Measurements from ENCODE around the gene KCNIP1. TPM values are rescaled to one million over a fixed set of nuclear protein-coding genes. Genes with fewer than 3 reads are reported as not detected.

The KCNIP1 gene
- total RNA-seq, 1 donor from 2014 or later: 5.3 TPM

DNA sequence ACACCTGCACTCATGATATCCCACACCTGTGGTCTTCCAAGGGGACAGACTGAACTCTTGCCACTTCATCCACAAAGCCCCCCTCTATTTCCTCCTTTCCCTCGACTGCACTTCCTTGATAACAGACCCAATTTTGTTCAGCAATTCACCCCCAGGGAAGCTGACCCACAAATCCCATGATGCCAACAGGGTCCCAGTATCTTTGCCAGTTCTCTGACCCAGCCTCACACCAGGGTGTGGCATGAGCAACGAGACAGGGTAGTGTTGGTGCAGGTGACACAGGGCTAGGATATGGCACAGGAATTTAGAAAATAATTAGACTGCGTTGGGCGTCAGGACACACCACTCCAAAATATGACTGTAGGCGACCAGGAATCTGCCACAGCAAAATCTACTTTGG lies 30.2 kb upstream of the KCNIP1 start:
- Mint-ChIP-seq H3K36me3 (no peaks in the 10 kb centered on the region), H3K27ac (no peak overlapping the region), H3K4me1 (ENCODE audit: unreplicated experiment) (peaks cover 17% of the 10 kb centered on the region), H3K27me3 (peaks cover 28% of the 10 kb centered on the region), H3K4me3 (no peak overlapping the region), H3K9me3 (no peaks in the 10 kb centered on the region)
- TF ChIP-seq, protein P1, sequence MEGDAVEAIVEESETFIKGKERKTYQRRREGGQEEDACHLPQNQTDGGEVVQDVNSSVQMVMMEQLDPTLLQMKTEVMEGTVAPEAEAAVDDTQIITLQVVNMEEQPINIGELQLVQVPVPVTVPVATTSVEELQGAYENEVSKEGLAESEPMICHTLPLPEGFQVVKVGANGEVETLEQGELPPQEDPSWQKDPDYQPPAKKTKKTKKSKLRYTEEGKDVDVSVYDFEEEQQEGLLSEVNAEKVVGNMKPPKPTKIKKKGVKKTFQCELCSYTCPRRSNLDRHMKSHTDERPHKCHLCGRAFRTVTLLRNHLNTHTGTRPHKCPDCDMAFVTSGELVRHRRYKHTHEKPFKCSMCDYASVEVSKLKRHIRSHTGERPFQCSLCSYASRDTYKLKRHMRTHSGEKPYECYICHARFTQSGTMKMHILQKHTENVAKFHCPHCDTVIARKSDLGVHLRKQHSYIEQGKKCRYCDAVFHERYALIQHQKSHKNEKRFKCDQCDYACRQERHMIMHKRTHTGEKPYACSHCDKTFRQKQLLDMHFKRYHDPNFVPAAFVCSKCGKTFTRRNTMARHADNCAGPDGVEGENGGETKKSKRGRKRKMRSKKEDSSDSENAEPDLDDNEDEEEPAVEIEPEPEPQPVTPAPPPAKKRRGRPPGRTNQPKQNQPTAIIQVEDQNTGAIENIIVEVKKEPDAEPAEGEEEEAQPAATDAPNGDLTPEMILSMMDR (conservative IDR thresholded peaks at IDR 0.05): no peak
- DNase-seq (ENCODE audit: extremely low spot score, unreplicated experiment): no peak

DNA sequence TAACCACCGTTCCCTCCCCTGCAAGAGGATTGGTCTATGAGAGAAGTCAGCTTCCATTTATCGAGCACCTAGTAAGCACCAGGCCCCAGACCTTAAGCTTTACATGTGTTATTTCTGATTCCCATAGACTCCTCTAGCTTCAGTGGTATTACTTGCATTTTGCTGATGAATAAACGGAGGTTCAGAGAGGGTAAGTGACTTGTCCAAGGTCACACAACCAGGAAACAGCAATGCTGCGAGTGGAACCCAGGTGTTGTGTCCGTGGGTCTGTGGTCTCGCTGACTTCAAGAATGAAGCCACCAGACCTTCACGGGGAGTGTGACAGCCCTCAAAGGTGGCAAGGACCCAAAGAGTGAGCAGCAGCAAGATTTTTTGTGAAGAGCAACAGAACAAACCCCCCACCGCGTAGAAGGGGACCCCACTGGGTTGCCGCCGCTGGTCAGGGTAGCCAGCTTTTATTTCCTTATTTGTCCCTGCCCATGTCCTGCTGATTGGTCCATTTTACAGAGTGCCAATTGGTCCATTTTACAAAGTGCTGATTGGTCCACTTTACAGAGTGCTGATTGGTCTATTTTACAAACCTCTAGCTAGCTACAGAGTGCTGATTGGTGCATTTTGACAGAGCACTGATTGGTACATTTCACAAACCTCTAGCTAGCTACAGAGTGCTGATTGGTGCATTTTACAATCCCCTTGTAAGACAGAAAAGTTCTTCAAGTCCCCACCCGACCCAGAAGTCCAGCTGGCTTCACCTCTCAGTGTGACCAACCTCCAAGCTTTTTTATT lies 29.1 kb upstream of the KCNIP1 start:
- no peaks in the 10 kb centered on the region for H3K36me3 Mint-ChIP-seq
- no peak overlapping the region for H3K4me3 Mint-ChIP-seq
- H3K27ac Mint-ChIP-seq: no peak overlapping the region
- no peak for DNase-seq (ENCODE audit: extremely low spot score, unreplicated experiment)
- H3K9me3 Mint-ChIP-seq: no peaks in the 10 kb centered on the region
- H3K27me3 Mint-ChIP-seq: peaks cover 29% of the 10 kb centered on the region
- H3K4me1 Mint-ChIP-seq (ENCODE audit: unreplicated experiment): peaks cover 21% of the 10 kb centered on the region
- TF ChIP-seq, protein P1 (conservative IDR thresholded peaks at IDR 0.05): no peak

DNA sequence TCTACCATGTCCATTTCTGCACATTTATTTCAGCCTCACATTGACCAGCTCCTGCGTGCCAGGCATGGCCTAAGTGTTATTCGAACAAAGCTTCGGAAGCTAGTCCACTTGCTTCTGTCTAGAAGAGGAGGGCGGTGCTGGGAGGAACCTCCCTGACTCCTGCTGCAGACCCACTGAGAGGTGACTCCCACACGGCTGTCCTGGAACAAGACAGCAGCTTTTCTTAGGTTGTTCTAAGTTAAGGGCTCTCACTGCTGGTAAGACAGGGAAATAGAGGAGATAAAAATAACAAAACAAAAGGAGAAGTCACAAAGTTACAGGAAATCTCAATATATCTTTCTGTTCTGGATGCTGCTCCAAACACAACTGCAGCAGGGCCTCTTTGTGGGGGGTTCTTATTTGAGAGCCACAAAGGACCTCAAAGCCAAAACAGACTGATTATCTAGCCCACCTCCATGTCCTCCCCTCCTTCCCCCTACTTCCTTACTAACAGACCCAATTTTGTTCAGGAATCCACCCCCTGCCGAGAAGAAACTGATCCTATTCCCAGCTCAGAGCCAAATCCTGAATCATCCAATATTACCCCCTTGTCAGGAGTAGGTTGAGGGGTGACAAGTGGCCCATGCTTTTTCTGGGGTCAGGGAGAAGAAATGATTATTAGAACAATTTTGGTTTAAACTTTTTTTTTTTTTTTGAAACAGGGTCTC lies 28.4 kb upstream of the KCNIP1 start:
- H3K27ac Mint-ChIP-seq: no peak overlapping the region
- H3K36me3 Mint-ChIP-seq: no peaks in the 10 kb centered on the region
- H3K4me1 Mint-ChIP-seq (ENCODE audit: unreplicated experiment): peaks cover 21% of the 10 kb centered on the region
- H3K4me3 Mint-ChIP-seq: no peak overlapping the region
- peaks cover 23% of the 10 kb centered on the region for H3K27me3 Mint-ChIP-seq
- no peak for DNase-seq (ENCODE audit: extremely low spot score, unreplicated experiment)
- no peaks in the 10 kb centered on the region for H3K9me3 Mint-ChIP-seq
- TF ChIP-seq, protein P1 (conservative IDR thresholded peaks at IDR 0.05): no peak

DNA sequence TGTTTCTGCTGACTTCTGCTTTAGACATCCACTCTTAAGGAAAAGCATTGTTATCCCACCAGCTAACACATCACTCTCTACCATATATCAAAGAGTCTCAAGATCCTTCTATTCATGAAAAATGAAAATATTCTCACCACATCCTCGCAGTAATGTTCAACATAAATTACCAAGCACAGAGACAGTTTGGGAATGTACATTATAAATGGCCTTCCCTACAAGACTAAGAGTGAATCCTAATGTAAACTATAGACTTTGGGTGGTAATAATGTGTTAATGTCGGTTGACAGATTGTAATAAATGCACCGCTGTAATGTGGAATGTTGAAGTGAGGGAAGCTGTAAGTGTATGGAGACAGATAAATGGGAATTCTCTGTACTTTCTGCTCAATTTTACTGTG lies 27.1 kb upstream of the KCNIP1 start:
- Mint-ChIP-seq H3K27ac (no peak overlapping the region), H3K27me3 (peaks cover 16% of the 10 kb centered on the region), H3K4me3 (no peak overlapping the region), H3K36me3 (no peaks in the 10 kb centered on the region), H3K9me3 (no peaks in the 10 kb centered on the region), H3K4me1 (ENCODE audit: unreplicated experiment) (peaks cover 13% of the 10 kb centered on the region)
- no peak for DNase-seq (ENCODE audit: extremely low spot score, unreplicated experiment)
- TF ChIP-seq, protein P1 (conservative IDR thresholded peaks at IDR 0.05): no peak

DNA sequence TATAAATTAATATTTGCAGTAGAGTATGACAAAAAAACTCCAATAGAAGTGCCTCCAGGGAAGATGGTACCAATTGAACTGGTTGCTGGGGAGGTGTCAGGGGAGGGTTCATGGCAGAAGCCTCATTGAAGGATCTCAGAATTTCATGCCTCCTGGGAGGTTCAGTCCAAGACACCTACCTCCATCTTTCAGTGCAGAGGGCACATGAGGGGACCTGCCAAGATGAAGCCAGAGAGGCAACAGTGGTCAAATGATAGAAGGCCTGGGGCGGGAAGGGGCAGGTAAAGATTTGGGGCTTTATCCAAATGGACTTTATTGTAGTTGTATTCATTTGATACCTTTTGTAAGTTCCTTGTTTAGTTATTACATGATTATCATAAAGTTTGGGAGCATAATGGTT lies 25.9 kb upstream of the KCNIP1 start:
- Mint-ChIP-seq H3K27ac (no peak overlapping the region), H3K36me3 (no peaks in the 10 kb centered on the region), H3K4me3 (no peak overlapping the region), H3K4me1 (ENCODE audit: unreplicated experiment) (peaks cover 12% of the 10 kb centered on the region), H3K9me3 (no peaks in the 10 kb centered on the region), H3K27me3 (peaks cover 19% of the 10 kb centered on the region)
- DNase-seq (ENCODE audit: extremely low spot score, unreplicated experiment): no peak
- TF ChIP-seq, protein P1 (conservative IDR thresholded peaks at IDR 0.05): no peak

Data from type B pancreatic cell (in vitro differentiated cells).